Measurements from ENCODE around the gene PCDH15.

DNA sequence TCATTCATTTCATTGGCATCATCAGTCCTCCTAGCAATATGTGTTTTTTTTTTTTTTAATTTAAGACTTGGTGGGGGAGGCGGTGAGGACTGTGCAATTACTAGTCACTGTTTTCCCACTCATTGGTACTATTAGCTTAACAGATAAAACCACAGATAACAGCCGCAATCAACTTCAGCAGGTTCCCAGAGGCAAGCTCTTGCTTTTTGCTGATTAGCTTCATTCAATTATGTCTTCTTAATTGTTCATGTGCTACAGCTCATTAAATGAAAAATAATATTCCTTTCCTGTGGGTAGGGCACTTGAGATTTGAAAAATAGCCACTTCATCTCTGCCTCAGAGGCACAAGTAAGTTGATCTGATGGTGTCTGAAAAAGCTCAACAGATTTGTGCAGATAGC is 215.5 kb downstream of the PCDH15 start:
- TF ChIP-seq, protein P1, sequence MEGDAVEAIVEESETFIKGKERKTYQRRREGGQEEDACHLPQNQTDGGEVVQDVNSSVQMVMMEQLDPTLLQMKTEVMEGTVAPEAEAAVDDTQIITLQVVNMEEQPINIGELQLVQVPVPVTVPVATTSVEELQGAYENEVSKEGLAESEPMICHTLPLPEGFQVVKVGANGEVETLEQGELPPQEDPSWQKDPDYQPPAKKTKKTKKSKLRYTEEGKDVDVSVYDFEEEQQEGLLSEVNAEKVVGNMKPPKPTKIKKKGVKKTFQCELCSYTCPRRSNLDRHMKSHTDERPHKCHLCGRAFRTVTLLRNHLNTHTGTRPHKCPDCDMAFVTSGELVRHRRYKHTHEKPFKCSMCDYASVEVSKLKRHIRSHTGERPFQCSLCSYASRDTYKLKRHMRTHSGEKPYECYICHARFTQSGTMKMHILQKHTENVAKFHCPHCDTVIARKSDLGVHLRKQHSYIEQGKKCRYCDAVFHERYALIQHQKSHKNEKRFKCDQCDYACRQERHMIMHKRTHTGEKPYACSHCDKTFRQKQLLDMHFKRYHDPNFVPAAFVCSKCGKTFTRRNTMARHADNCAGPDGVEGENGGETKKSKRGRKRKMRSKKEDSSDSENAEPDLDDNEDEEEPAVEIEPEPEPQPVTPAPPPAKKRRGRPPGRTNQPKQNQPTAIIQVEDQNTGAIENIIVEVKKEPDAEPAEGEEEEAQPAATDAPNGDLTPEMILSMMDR (IDR thresholded peaks at IDR 0.05): no peak
- no peak for TF ChIP-seq POLR2A (IDR thresholded peaks at IDR 0.05)

Measured in prostate gland (tissue), 2 donors.